ENCODE measurements around the gene MGLL.

GRCh38 chr3:127799476-127800222 lies 22.7 kb downstream of the MGLL start:
- TF ChIP-seq POLR2AphosphoS5 (IDR thresholded peaks at IDR 0.05; ENCODE audit: borderline replicate concordance, low read depth, low read length) (no peak), EZH2 (IDR thresholded peaks at IDR 0.05) (no peak), FOXP2 (optimal IDR thresholded peaks at IDR 0.05; ENCODE audit: control extremely low read depth, extremely low read length, insufficient read depth) (no peak)

Measured in SK-N-MC (cell line).